K562 (cell line): ENCODE data around the gene C10orf90. TPM values are rescaled to one million over a fixed set of nuclear protein-coding genes. Genes with fewer than 3 reads are reported as not detected.

Experiments
- ATAC-seq: fragments of 200-7000 bp; cut with Tn5 transposase; 3 replicates; pipeline ENCODE4 v1.9.1; 2020; ENCODE audit warnings: moderate library complexity
- BruUV-seq: library from RNA; stranded (reverse); fragments of 400-500 nt; replicated peaks from 2 replicates; lab custom pipeline; 2021; lab: Mats Ljungman, UMichigan
- CTCF ChIA-PET: fragments of 300-600 bp; formaldehyde crosslinking; extraction: SDS; loops from one replicate; lab custom pipeline; 2021; ENCODE audit warnings: low intra/inter-chr PET ratio; lab: Yijun Ruan, JAX
- POLR2A ChIA-PET: fragments of 300-600, 350-650 bp; sonication (Branson Sonifier 250); formaldehyde crosslinking; extraction: SDS; loops from one replicate; lab custom pipeline; 2021; ENCODE audit warnings: antibody characterized with exemption, inconsistent platforms; lab: Yijun Ruan, JAX
- DNase-seq, 4 experiments: peaks; one replicate each; pipeline versions ENCODE4 v3.0.0 to v3.0.0-alpha.2; 2011 to 2018; ENCODE audit warnings: low spot score in 3 of 4, mixed read lengths in 3 of 4; ENCODE audit errors: extremely low read depth in 1 of 4
- FAIRE-seq: peaks from 2 replicates; lab custom pipeline; 2011; peaks lifted over from hg19 to GRCh38; lab: Jason Lieb, UNC
- H2AFZ ChIP-seq: 2 replicates; pipeline ENCODE4 v1.6.0; 2011; ENCODE audit warnings: low read depth, low read length, control low read depth, inconsistent platforms
- H3K27ac ChIP-seq: fragments of 200-600 bp; 3 replicates; pipeline ENCODE4 v1.8.0; 2011; ENCODE audit warnings: low read depth, mild to moderate bottlenecking, control low read depth, inconsistent platforms, low read length, moderate library complexity, mixed read lengths; ENCODE audit errors: extremely low read depth
- H3K27me3 ChIP-seq, 2 experiments: fragments of 300-600 bp in 1 of 2; 2 replicates in 1 of 2; 3 replicates in 1 of 2; pipeline versions ENCODE4 v1.6.0 to v1.8.0; 2011; ENCODE audit warnings: inconsistent platforms in 2 of 2, low read length in 2 of 2, mild to moderate bottlenecking in 1 of 2, mixed read lengths in 1 of 2, moderate library complexity in 1 of 2; ENCODE audit not compliant: control insufficient read depth in 2 of 2, insufficient read depth in 2 of 2
- H3K36me3 ChIP-seq: fragments of 300-600 bp; 3 replicates; pipeline ENCODE4 v1.8.0; 2011; ENCODE audit warnings: mild to moderate bottlenecking, low read length, inconsistent platforms; ENCODE audit not compliant: control insufficient read depth, insufficient read depth
- H3K4me1 ChIP-seq, 2 experiments: fragments of 200-600 bp in 1 of 2; replicated peaks in 1 of 2; 2 replicates in 1 of 2; 3 replicates in 1 of 2; pipeline versions ENCODE4 v1.5.1 to v1.8.0; 2011; ENCODE audit warnings: inconsistent platforms in 2 of 2, low read length in 2 of 2, mild to moderate bottlenecking in 1 of 2, mixed read lengths in 1 of 2, moderate library complexity in 1 of 2; ENCODE audit not compliant: control insufficient read depth in 2 of 2, insufficient read depth in 2 of 2
- H3K4me2 ChIP-seq: 2 replicates; pipeline ENCODE4 v1.6.1; 2011; ENCODE audit warnings: low read length, control low read depth, inconsistent platforms, mixed read lengths; ENCODE audit not compliant: insufficient read depth
- H3K4me3 ChIP-seq: fragments of 200-600 bp; sonication (generic), shearing (Covaris generic); 2 replicates; pipeline ENCODE4 v1.5.1; 2016; ENCODE audit warnings: control low read depth, inconsistent platforms
- H3K79me2 ChIP-seq: fragments of 200-600 bp; 3 replicates; pipeline ENCODE4 v1.8.0; 2011; ENCODE audit warnings: low read length, inconsistent platforms; ENCODE audit not compliant: control insufficient read depth, insufficient read depth
- H3K9ac ChIP-seq, 2 experiments: 2 replicates each; pipeline versions ENCODE4 v1.6.0 to v1.6.1; 2011; ENCODE audit warnings: low read depth in 2 of 2, low read length in 2 of 2, control low read depth in 1 of 2, inconsistent platforms in 1 of 2, mild to moderate bottlenecking in 1 of 2, mixed read lengths in 1 of 2; ENCODE audit not compliant: insufficient read depth in 1 of 2
- H3K9me1 ChIP-seq: one replicate; pipeline ENCODE4 v1.6.0; 2011; ENCODE audit warnings: inconsistent platforms, mild to moderate bottlenecking, low read length, moderate library complexity; ENCODE audit not compliant: control insufficient read depth, insufficient read depth
- H3K9me3 ChIP-seq: replicated peaks from 2 replicates; pipeline ENCODE4 v1.5.1; 2011; ENCODE audit warnings: low read depth, low read length, inconsistent platforms; ENCODE audit not compliant: control insufficient read depth, insufficient read depth
- H4K20me1 ChIP-seq: replicated peaks from 2 replicates; pipeline ENCODE4 v1.6.1; 2011; ENCODE audit warnings: low read length, inconsistent platforms, mixed read lengths; ENCODE audit not compliant: control insufficient read depth, insufficient read depth
- BRF2 ChIP-seq: IDR thresholded peaks from 3 replicates; pipeline ENCODE4 v1.6.1; 2011; ENCODE audit warnings: borderline replicate concordance, mild to moderate bottlenecking; ENCODE audit not compliant: insufficient read length, insufficient read depth
- CHD4 ChIP-seq: fragments of 200-600 bp; sonication (generic); IDR thresholded peaks from 3 replicates; pipeline ENCODE4 v1.6.1; 2012; ENCODE audit warnings: low read depth, mild to moderate bottlenecking, mixed read lengths, low read length, inconsistent platforms; ENCODE audit not compliant: insufficient read depth, insufficient replicate concordance, poor library complexity, severe bottlenecking
- CREB3 ChIP-seq: fragments of 450-650 bp; conservative IDR thresholded peaks from 2 replicates; pipeline ENCODE4 v1.6.1; 2016; ENCODE audit warnings: missing genetic modification characterization, low read depth, mild to moderate bottlenecking, missing compliant biosample characterization, moderate library complexity
- E4F1 ChIP-seq: fragments of 250-450 bp; sonication (Bioruptor Pico); IDR thresholded peaks from 2 replicates; pipeline ENCODE4 v1.5.0; 2021; ENCODE audit warnings: mild to moderate bottlenecking, borderline replicate concordance
- EHMT2 ChIP-seq: fragments of 450-650 bp; IDR thresholded peaks from 2 replicates; pipeline ENCODE4 v1.6.1; 2018; ENCODE audit warnings: antibody characterized with exemption
- FOXK2 ChIP-seq, 2 experiments: fragments of 450-650 bp; IDR thresholded peaks in 1 of 2; conservative IDR thresholded peaks in 1 of 2; 2 replicates each; pipeline ENCODE4 v1.6.1; 2016; ENCODE audit warnings: low read depth in 2 of 2, mild to moderate bottlenecking in 1 of 2
- MTA3 ChIP-seq: fragments of 450-650 bp; formaldehyde crosslinking; IDR thresholded peaks from 2 replicates; pipeline ENCODE4 v1.6.1; 2017; ENCODE audit warnings: mild to moderate bottlenecking, borderline replicate concordance
- POLR2H ChIP-seq: IDR thresholded peaks from 2 replicates; pipeline ENCODE4 v1.6.1; 2016; ENCODE audit warnings: missing genetic modification characterization, low read depth, mild to moderate bottlenecking, control low read depth, missing compliant biosample characterization, moderate library complexity
- RFX7 ChIP-seq: fragments of 250-450 bp; sonication (Bioruptor Pico); IDR thresholded peaks from 2 replicates; pipeline ENCODE4 v1.5.1; 2021; ENCODE audit warnings: mild to moderate bottlenecking
- SMAD2 ChIP-seq: fragments of 150-350 bp; IDR thresholded peaks from 2 replicates; pipeline ENCODE4 v1.6.1; 2014; ENCODE audit warnings: low read depth, mild to moderate bottlenecking, low read length
- SRSF9 ChIP-seq: fragments of 200-400 bp; formaldehyde crosslinking; IDR thresholded peaks from 2 replicates; pipeline ENCODE4 v1.6.1; 2017; ENCODE audit warnings: low read depth, low read length, borderline replicate concordance
- VEZF1 ChIP-seq: fragments of 200-800 bp; sonication (Bioruptor generic); IDR thresholded peaks from 2 replicates; pipeline ENCODE4 v1.6.1; 2017; ENCODE audit warnings: missing genetic modification characterization, missing compliant biosample characterization
- ZNF408 ChIP-seq: fragments of 250-450 bp; sonication (Bioruptor Pico); IDR thresholded peaks from 2 replicates; pipeline ENCODE4 v1.4.0; 2020; ENCODE audit warnings: low read depth, mild to moderate bottlenecking, moderate library complexity
- ZNF75A ChIP-seq: fragments of 450-650 bp; formaldehyde crosslinking; IDR thresholded peaks from 2 replicates; pipeline ENCODE4 v1.4.0; 2020; ENCODE audit warnings: mild to moderate bottlenecking
- WGBS: fragments of 100-300 bp; shearing (Covaris generic); methylation state at CpG from one replicate; pipeline ENCODE4 v1.1.6; 2016; ENCODE audit warnings: low coverage, mixed read lengths; ENCODE audit not compliant: insufficient coverage; ENCODE audit errors: missing lambda C conversion rate; 5-methylcytosine and 5-hydroxymethylcytosine counted together
- in situ Hi-C: fragments of 300-500 bp; cut with MboI; formaldehyde crosslinking; loops from 4 replicates; pipeline ENCODE4 v1.15.0; 2018; ENCODE audit warnings: inconsistent platforms, mixed read lengths
- intact Hi-C: fragments of 100-400 bp; cut with micrococcal nuclease; formaldehyde crosslinking; loops from 2 replicates; pipeline ENCODE4 v1.14.2; 2022
- polyA plus RNA-seq, 8 experiments: library from polyadenylated mRNA; depleted of rRNA in 4 of 8; stranded (reverse) in 5 of 8; unstranded in 3 of 8; fragments of >200 nt; fragmentation: Nextera tagmentation in 2 of 8; fragmentation: Illumina TruSeq in 1 of 8; extraction: Ambion mirVana in 2 of 8; extraction: Trizol in 1 of 8; gene quantifications; 2 replicates each; pipeline versions ENCODE4 v1.2.1 to v1.2.3, GENCODE V29; 2011 to 2014; ENCODE audit warnings: inconsistent platforms in 1 of 8, missing spikeins in 1 of 8
- total RNA-seq, 7 experiments: library from RNA; depleted of rRNA in 6 of 7; stranded (reverse); fragments of >200 nt in 6 of 7; fragmentation: Illumina TruSeq in 2 of 7; extraction: Trizol in 2 of 7; gene quantifications; 2 replicates each; pipeline versions ENCODE4 v1.2.1 to v1.2.3, GENCODE V29; 2011 to 2021; ENCODE audit warnings: low replicate concordance in 1 of 7

C10orf90 gene
- total and polyA plus RNA-seq, 9 of the 15 experiments (the other 6 are each of a cell fraction or from before 2014, with no cell fraction given) = not detected

- Histone ChIP-seq H3K9me3 (no peaks in the 10 kb centered on the region), H3K9me1 (no peaks in the 10 kb centered on the region), H3K4me2 (no peak overlapping the region), H3K4me3 (no peak overlapping the region), H3K27me3 (no peaks in the 10 kb centered on the region), H3K9ac (no peak overlapping the region), H3K79me2 (no peaks in the 10 kb centered on the region), H3K27ac (no peak overlapping the region), H2AFZ (no peak overlapping the region), H4K20me1 (no peaks in the 10 kb centered on the region), H3K36me3 (no peaks in the 10 kb centered on the region), H3K4me1 (no peaks in the 10 kb centered on the region)
- ATAC-seq = no peak
- in situ Hi-C loops = no loop called here
- no peak for FAIRE-seq
- intact Hi-C loops = no loop called here
- ChIA-PET CTCF (no interaction called here), POLR2A (no interaction called here)
- no TSS peak for BruUV-seq
- 4% methylated on average over 3 of the region's 7 CpGs for WGBS
- peak in 2 of 4 experiments; percentile 8 to 10 for DNase-seq
- TF ChIP-seq ZNF408 (CRISPR knock-in tag) = no peak
- TF ChIP-seq MTA3 = no peak
- no peak for TF ChIP-seq BRF2
- TF ChIP-seq CHD4 = no peak
- TF ChIP-seq EHMT2 = no peak
- no peak for TF ChIP-seq SMAD2
- TF ChIP-seq SRSF9 = no peak
- no peak for TF ChIP-seq ZNF75A (CRISPR knock-in tag)
- no peak for TF ChIP-seq E4F1 (CRISPR knock-in tag)
- TF ChIP-seq CREB3 (tag) = no peak
- no peak for TF ChIP-seq RFX7
- TF ChIP-seq FOXK2 (conservative IDR thresholded peaks at IDR 0.05 in 1 of 2, IDR thresholded peaks at IDR 0.05 in 1 of 2; ENCODE audit: low read depth in 2 of 2) = no peak
- TF ChIP-seq POLR2H (tag) = no peak
- TF ChIP-seq VEZF1 (CRISPR knock-in tag) = no peak
These were observed 105.1 kb downstream of the C10orf90 start for GRCh38 chr10:126565441-126565840.
